CD14-positive monocyte (primary cell): Measurements from ENCODE around the gene TIMP2. TPM values are rescaled to one million over a fixed set of nuclear protein-coding genes. Genes with fewer than 3 reads are reported as not detected.

Experiments
- DNase-seq, 3 donors: peaks; one replicate each; pipeline ENCODE4 v3.0.0-alpha.2; 2011 to 2022
- H2AFZ ChIP-seq: 2 replicates; pipeline ENCODE4 v1.6.0; 2012; ENCODE audit warnings: mild to moderate bottlenecking, low read depth, low read length, inconsistent platforms; ENCODE audit not compliant: insufficient read depth, poor library complexity, severe bottlenecking
- H3K27ac ChIP-seq, 2 donors: 1 replicate in 1 of 2; 2 replicates in 1 of 2; pipeline ENCODE4 v1.5.1; 2012 to 2013; ENCODE audit warnings: low read length in 2 of 2, control low read depth in 1 of 2, inconsistent platforms in 1 of 2, low read depth in 1 of 2, mild to moderate bottlenecking in 1 of 2
- H3K27me3 ChIP-seq, 2 donors: one replicate each; pipeline versions ENCODE4 v1.6.0 to v1.6.1; 2011 to 2013; ENCODE audit warnings: low read length in 2 of 2; ENCODE audit not compliant: control insufficient read depth in 2 of 2, insufficient read depth in 2 of 2
- H3K36me3 ChIP-seq, 2 donors: replicated peaks in 1 of 2; 1 replicate in 1 of 2; 2 replicates in 1 of 2; pipeline versions ENCODE4 v1.5.1 to v1.6.1; 2012 to 2013; ENCODE audit warnings: low read length in 2 of 2, control low read depth in 1 of 2, inconsistent platforms in 1 of 2, mild to moderate bottlenecking in 1 of 2; ENCODE audit not compliant: insufficient read depth in 2 of 2, control insufficient read depth in 1 of 2
- H3K4me1 ChIP-seq, 2 donors: 1 replicate in 1 of 2; 2 replicates in 1 of 2; pipeline versions ENCODE4 v1.5.1 to v1.6.1; 2012 to 2013; ENCODE audit warnings: low read length in 2 of 2, control low read depth in 1 of 2, inconsistent platforms in 1 of 2, mild to moderate bottlenecking in 1 of 2, moderate library complexity in 1 of 2; ENCODE audit not compliant: insufficient read depth in 2 of 2, control insufficient read depth in 1 of 2
- H3K4me2 ChIP-seq: replicated peaks from 2 replicates; pipeline ENCODE3; 2012; ENCODE audit warnings: low read length, moderate library complexity, mild to moderate bottlenecking; ENCODE audit not compliant: poor library complexity, severe bottlenecking; ENCODE audit errors: extremely low read depth
- H3K4me3 ChIP-seq, 3 experiments: fragments of 200-600 bp in 1 of 3; sonication (generic) in 1 of 3; replicated peaks in 1 of 3; 1 replicate in 2 of 3; 2 replicates in 1 of 3; pipeline ENCODE4 v1.5.1; 2011 to 2013; ENCODE audit warnings: low read length in 3 of 3, mild to moderate bottlenecking in 3 of 3, control low read depth in 2 of 3, low read depth in 2 of 3, inconsistent platforms in 1 of 3, moderate library complexity in 1 of 3
- H3K79me2 ChIP-seq: 2 replicates; pipeline ENCODE4 v1.6.0; 2012; ENCODE audit warnings: mild to moderate bottlenecking, control low read depth, inconsistent platforms, low read length, moderate library complexity; ENCODE audit not compliant: insufficient read depth
- H3K9ac ChIP-seq: 2 replicates; pipeline ENCODE4 v1.6.0; 2017; ENCODE audit warnings: low read length, mild to moderate bottlenecking; ENCODE audit not compliant: insufficient read depth, poor library complexity, severe bottlenecking
- H3K9me3 ChIP-seq, 2 donors: replicated peaks in 1 of 2; 1 replicate in 1 of 2; 2 replicates in 1 of 2; pipeline versions ENCODE4 v1.5.1 to v1.6.1; 2012 to 2013; ENCODE audit warnings: low read length in 2 of 2, control low read depth in 1 of 2; ENCODE audit not compliant: control insufficient read depth in 1 of 2, insufficient read depth in 1 of 2
- H4K20me1 ChIP-seq: 2 replicates; pipeline ENCODE4 v1.6.0; 2012; ENCODE audit warnings: mild to moderate bottlenecking, low read length, control low read depth, moderate library complexity; ENCODE audit not compliant: insufficient read depth
- H3K27ac Mint-ChIP-seq, 7 donors: one replicate each; pipeline ENCODE4 v1.8.0; 2020; ENCODE audit warnings: mild to moderate bottlenecking in 7 of 7, mixed read lengths in 7 of 7, moderate library complexity in 6 of 7, inconsistent platforms in 2 of 7
- H3K27me3 Mint-ChIP-seq, 3 donors: one replicate each; pipeline ENCODE4 v1.8.0; 2021 to 2022; ENCODE audit warnings: low read depth in 3 of 3, mild to moderate bottlenecking in 3 of 3, mixed read lengths in 3 of 3, moderate library complexity in 3 of 3, inconsistent platforms in 1 of 3
- H3K36me3 Mint-ChIP-seq, 2 donors: one replicate each; pipeline ENCODE4 v1.8.0; 2020; ENCODE audit warnings: mixed read lengths in 2 of 2, inconsistent platforms in 1 of 2, mild to moderate bottlenecking in 1 of 2
- H3K4me1 Mint-ChIP-seq: one replicate; pipeline ENCODE4 v1.8.0; 2020; ENCODE audit warnings: mild to moderate bottlenecking, mixed read lengths
- H3K4me3 Mint-ChIP-seq, 2 donors: one replicate each; pipeline ENCODE4 v1.8.0; 2020; ENCODE audit warnings: mild to moderate bottlenecking in 2 of 2, mixed read lengths in 2 of 2, moderate library complexity in 1 of 2
- H3K9me3 Mint-ChIP-seq, 7 donors: one replicate each; pipeline ENCODE4 v1.8.0; 2020 to 2022; ENCODE audit warnings: mixed read lengths in 7 of 7, mild to moderate bottlenecking in 6 of 7, moderate library complexity in 6 of 7, inconsistent platforms in 2 of 7
- CTCF ChIP-seq: fragments of 200-600 bp; IDR thresholded peaks from one replicate; pipeline ENCODE4 v1.8.0; 2022; ENCODE audit warnings: antibody characterized with exemption, mild to moderate bottlenecking
- WGBS: methylation state at CpG from one replicate; pipeline ENCODE4 v1.1.5; 2013; ENCODE audit warnings: missing lambda C conversion rate; ENCODE audit not compliant: insufficient coverage; 5-methylcytosine and 5-hydroxymethylcytosine counted together
- intact Hi-C, 2 donors: fragments of 100-400 bp; cut with micrococcal nuclease; formaldehyde crosslinking; loops; one replicate each; pipeline versions ENCODE4 v1.15.0 to v1.15.1; 2023
- polyA plus RNA-seq, 3 donors: library from polyadenylated mRNA; depleted of rRNA in 1 of 3; unstranded in 2 of 3; stranded (reverse) in 1 of 3; fragments of 300-500 nt in 2 of 3; fragments of >200 nt in 1 of 3; fragmentation: Illumina TruSeq in 2 of 3; gene quantifications; 1 replicate in 2 of 3; 2 replicates in 1 of 3; pipeline ENCODE4 v1.2.3, GENCODE V29; 2012 to 2021

The TIMP2 gene
- polyA plus RNA-seq, 3 donors: 4.5 to 101 (median 6.4) TPM

- Histone ChIP-seq H3K36me3 (peaks cover 34 to 43% of the 10 kb centered on the region in 2 donors), H3K79me2 (peaks cover 55% of the 10 kb centered on the region), H3K27me3 (no peaks in the 10 kb centered on the region), H3K4me3 (no peak overlapping the region), H3K9ac (no peak overlapping the region), H3K27ac (peak overlapping the region; percentile 81 to 84), H3K9me3 (no peaks in the 10 kb centered on the region), H2AFZ (no peak overlapping the region), H4K20me1 (peaks cover 72% of the 10 kb centered on the region), H3K4me2 (peak overlapping the region; percentile 25), H3K4me1 (peaks cover 41 to 71% of the 10 kb centered on the region in 2 donors)
- no peak overlapping the region for H3K4me3 Mint-ChIP-seq
- H3K36me3 Mint-ChIP-seq: peaks cover 54 to 70% of the 10 kb centered on the region in 2 donors
- intact Hi-C loops: loop anchor here in 1 of 2 donors (5.0 kb wide), 1 partner anchor 106 kb away; no protein-coding TSS in a partner anchor
- peak overlapping the region; percentile 64 to 96 (median 92) for H3K27ac Mint-ChIP-seq
- H3K27me3 Mint-ChIP-seq: peaks cover 0 to 2% (median 1%) of the 10 kb centered on the region in 3 donors
- DNase-seq: peak; percentile 64 to 78 (median 78)
- WGBS: 39% methylated on average over 11 of the region's 19 CpGs
- no peaks in the 10 kb centered on the region for H3K9me3 Mint-ChIP-seq
- peaks cover 50% of the 10 kb centered on the region for H3K4me1 Mint-ChIP-seq
- TF ChIP-seq CTCF: peak; percentile 92
Observed at GRCh38 chr17:78865682-78866390, 59.4 kb downstream of the TIMP2 start.

GRCh38 chr17:78864117-78864516 lies 61.1 kb downstream of the TIMP2 start:
- no peaks in the 10 kb centered on the region for H3K27me3 ChIP-seq
- intact Hi-C loops: loop anchor here (5.0 kb wide), 2 partner anchors 58 to 123 kb away; no protein-coding TSS in a partner anchor
- no CpG with 5 or more reads among the region's 1 CpG for WGBS
- H3K4me3 Mint-ChIP-seq: no peak overlapping the region
- peaks cover 49% of the 10 kb centered on the region for H3K79me2 ChIP-seq
- no peak overlapping the region for H2AFZ ChIP-seq
- H3K4me3 ChIP-seq: no peak overlapping the region
- peaks cover 73% of the 10 kb centered on the region for H4K20me1 ChIP-seq
- peaks cover 0 to 1% (median 0%) of the 10 kb centered on the region in 3 donors for H3K27me3 Mint-ChIP-seq
- no peak for DNase-seq
- no peak for TF ChIP-seq CTCF
- peaks cover 44 to 65% of the 10 kb centered on the region in 2 donors for H3K36me3 Mint-ChIP-seq
- peaks cover 52% of the 10 kb centered on the region for H3K4me1 Mint-ChIP-seq
- no peaks in the 10 kb centered on the region for H3K9me3 ChIP-seq
- H3K27ac Mint-ChIP-seq: peak overlapping the region; percentile 63 to 88 (median 79)
- H3K4me1 ChIP-seq: peaks cover 41 to 71% of the 10 kb centered on the region in 2 donors
- no peaks in the 10 kb centered on the region for H3K9me3 Mint-ChIP-seq
- peak overlapping the region in 1 of 2 donors; percentile 93 for H3K27ac ChIP-seq
- H3K4me2 ChIP-seq: no peak overlapping the region
- peaks cover 28 to 37% of the 10 kb centered on the region in 2 donors for H3K36me3 ChIP-seq
- H3K9ac ChIP-seq: no peak overlapping the region
